ENCODE measurements around the gene POLR2I. TPM values are rescaled to one million over a fixed set of nuclear protein-coding genes. Genes with fewer than 3 reads are reported as not detected.

Gene POLR2I
- total and polyA plus RNA-seq, 2 experiments from 2014 or later, result 94.0 to 413 TPM

DNA sequence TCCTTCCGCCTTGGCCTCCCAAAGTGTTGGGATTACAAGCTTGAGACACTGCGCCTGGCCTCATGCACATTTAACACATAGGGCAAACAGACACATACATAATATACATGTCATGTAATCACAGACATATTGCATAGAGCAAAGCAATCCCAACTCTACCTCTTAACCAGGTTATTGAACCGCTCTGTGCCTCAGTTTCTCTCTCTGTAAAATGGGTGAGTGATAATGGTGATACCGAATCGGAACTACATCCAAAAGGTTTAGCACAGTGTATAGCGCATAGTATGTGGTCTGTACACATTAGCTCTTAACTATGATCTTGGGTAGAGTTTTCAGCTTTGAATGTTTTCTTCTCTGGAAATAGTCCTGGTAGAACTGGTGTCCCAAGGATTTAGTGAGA is 29.9 kb upstream of the POLR2I start:
- Histone ChIP-seq H3F3A (replicated peaks; ENCODE audit: low read depth) (peaks cover 14% of the 10 kb centered on the region), H3K4me1 (ENCODE audit: insufficient read depth) (no peaks in the 10 kb centered on the region; the same call in 1 of the 2 replicates), H3K4me3 (no peak overlapping the region), H2AFZ (no peak overlapping the region), H3K79me2 (replicated peaks; ENCODE audit: insufficient read depth) (peaks cover 6% of the 10 kb centered on the region), H4K20me1 (replicated peaks; ENCODE audit: insufficient read depth) (peaks cover 8% of the 10 kb centered on the region; the same call in 1 of the 2 replicates), H3K9me2 (ENCODE audit: insufficient read depth) (no peaks in the 10 kb centered on the region), H3K36me3 (ENCODE audit: insufficient read depth) (peaks cover 24% of the 10 kb centered on the region), H3K27me3 (ENCODE audit: insufficient read depth) (no peaks in the 10 kb centered on the region), H3K4me2 (no peak overlapping the region), H3K27ac (ENCODE audit: low read depth) (no peak overlapping the region; the same call in 1 of the 2 replicates)
- no peaks in the 10 kb centered on the region for H3K9me3 Mint-ChIP-seq
- H3K4me1 Mint-ChIP-seq, result peaks cover 11% of the 10 kb centered on the region
- DNase-seq (ENCODE audit: low spot score) (no peak), ATAC-seq (no peak)
- H3K4me3 Mint-ChIP-seq, result no peak overlapping the region
- H3K27ac Mint-ChIP-seq, result no peak overlapping the region
- peaks cover 7% of the 10 kb centered on the region for H3K27me3 Mint-ChIP-seq (ENCODE audit: insufficient read depth, low read depth, poor library complexity)
- no peak for TF ChIP-seq CTCF (conservative IDR thresholded peaks at IDR 0.05; ENCODE audit: low read depth in 2 of 2)
- no peak for TF ChIP-seq STAT1 (IDR thresholded peaks at IDR 0.05; ENCODE audit: unreplicated experiment)
- TF ChIP-seq JUNB (IDR thresholded peaks at IDR 0.05; ENCODE audit: unreplicated experiment), result no peak
- TF ChIP-seq ZNF462 (CRISPR knock-in tag; IDR thresholded peaks at IDR 0.05), result no peak
- H3K36me3 Mint-ChIP-seq (ENCODE audit: low read depth), result peaks cover 72% of the 10 kb centered on the region
